HG03432 (cell line): ENCODE measurements around the gene SNTA1.
"Not testable (repeated sequence)": the region's sequence is repeated elsewhere in the genome, so short reads cannot be mapped to it uniquely, and the experiment has no call there.

Source experiments
- ATAC-seq: cut with Tn5 transposase; IDR thresholded peaks from one replicate; pipeline ENCODE4 v1.9.1; 2021; ENCODE audit warnings: mild to moderate bottlenecking, moderate library complexity; ENCODE audit not compliant: unreplicated experiment

SNTA1 gene

DNA sequence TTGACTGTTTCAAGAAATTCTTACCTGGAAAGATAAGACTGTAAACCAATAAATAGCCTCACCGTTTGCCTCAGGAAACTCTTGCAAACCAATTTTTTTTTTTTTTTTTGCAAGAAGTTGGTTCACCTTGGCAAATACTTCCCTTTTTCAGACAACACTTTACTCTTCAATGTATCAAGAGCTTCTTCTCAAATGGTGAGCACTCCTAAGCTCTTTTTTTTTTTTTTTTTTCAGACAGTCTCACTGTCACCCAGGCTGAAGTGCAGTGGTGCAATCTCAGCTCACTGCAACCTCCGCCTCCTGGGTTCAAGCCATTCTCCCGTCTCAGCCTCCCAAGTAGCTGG is 22.7 kb upstream of the SNTA1 start:
- ATAC-seq = no peak

DNA sequence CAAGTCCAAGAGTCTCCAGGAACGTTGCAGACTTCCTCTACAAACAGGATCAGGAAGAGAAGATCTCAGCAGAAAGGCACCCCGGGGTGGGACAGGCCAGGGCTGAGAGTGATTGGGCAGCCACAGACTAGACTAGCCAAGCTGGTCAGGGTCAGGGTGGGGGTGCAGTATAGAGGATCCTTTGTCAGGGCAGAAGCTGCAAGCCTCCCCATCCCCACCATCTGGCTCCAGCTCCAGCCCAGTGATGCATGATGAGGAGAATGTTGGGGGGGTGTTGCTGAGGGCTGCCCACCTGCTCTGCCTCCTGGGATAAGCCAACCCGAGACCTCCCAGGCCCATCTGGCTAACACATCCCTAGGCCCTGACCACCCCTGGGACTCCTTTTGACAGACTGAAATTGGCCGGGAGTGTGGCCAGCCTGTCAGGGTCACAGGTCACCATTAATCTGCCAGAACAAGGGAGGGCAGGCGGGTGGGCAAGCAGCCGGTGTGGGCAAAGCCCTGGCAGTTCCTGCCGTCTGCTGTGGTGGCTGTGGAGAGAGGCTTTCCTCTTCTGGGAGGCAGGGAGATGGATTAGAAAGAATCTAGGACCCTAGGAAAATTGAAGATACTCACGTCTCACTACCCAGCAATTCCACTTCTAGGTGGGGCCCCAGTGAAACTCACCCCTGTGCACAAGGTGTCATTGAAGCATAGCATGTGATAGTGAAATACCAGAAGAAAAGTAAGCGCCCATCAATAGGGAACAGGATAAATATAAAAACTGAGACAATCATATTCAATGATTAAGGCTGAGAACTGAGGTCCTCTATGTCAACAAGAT is 22.1 kb upstream of the SNTA1 start:
- ATAC-seq = no peak

DNA sequence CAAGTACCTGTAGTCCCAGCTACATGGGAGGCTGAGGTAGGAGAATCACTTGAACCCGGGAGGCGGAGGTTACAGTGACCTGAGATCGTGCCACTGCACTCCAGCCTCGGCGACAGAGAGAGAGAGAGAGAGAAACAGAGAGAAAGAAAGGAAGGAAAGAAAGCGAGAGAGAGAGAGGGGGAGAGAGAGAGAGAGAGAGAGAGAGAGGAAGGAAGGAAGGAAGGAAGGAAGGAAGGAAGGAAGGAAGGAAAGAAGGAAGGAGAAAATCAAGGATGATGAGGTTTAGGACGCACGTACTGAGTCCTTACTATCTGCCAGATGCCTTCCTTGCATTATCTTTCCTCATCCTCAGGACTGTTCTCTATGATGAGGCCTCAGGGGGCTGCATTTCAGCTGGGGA is 21.2 kb upstream of the SNTA1 start:
- not testable (repeated sequence) for ATAC-seq

DNA sequence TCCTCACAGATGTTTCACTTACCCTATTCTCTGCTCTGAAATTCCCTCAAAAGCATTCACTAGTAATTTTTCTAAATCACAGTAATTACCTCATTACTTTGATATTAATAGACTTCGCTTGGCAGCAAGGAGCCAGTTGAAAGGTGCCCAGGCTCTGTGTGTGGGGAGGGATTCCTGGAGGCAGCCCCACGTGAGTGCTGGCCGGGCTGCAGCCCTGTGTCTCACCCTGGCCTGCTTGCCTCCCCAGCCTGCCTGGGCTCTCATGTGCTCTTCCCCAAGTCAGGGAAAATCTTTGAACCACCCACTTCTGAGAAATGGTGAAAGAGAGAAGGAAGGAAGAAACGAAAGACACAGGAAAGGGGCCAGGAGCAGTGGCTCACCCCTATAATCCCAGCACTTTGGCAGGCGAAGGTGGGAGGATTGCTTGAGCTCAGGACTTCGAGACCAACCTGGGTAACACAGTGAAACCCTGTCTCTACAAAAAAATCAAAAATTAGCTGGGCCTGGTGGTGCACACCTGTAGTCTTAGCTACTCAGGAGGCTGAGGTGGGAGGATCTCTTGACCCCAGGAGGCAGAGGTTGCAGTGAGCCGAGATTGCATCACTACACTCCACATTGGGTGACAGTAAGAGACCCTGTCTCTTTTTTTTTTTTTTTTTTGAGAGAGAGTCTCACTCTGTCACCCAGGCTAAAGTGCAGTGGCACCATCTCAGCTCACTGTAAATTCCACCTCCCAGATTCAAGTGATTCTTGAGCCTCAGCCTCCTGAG is 20.0 kb upstream of the SNTA1 start:
- no peak for ATAC-seq

DNA sequence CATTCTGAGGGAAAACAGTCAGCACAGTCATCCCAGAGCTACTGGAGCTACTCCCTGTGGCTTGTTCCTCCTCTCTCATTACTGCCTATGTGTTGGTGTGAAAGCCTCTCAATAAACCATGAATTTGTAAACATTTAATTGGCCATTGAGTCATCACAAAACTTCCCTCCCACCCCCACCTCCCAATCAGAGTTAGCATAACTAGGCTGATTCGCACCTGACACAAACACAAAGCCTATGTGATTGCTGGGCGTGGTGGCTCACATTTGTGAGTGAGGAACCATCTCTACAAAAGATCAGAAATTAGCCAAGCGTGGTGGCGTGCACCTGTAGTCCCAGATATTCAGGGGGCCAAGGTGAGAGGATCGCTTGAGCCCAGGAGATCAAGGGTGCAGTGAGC is 17.1 kb upstream of the SNTA1 start:
- ATAC-seq = no peak

DNA sequence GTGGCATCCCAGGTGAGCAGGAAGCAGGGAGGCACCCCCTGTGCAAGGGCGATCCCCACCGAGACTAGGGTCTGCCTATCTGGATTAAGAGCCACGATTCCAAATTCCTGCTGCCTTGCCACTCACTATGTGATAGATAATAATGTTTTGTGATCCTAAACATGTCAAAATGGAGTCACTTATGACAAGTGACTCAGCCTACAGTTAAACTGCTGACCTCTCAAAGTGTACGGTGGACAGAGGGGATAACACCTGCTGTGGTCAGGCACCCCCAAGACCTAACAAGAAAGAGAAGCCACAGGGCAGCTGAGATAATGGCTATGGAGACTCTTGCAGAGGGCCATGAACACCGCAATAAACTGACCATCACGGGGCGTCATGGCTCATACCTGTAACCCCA is 16.0 kb upstream of the SNTA1 start:
- ATAC-seq = no peak

DNA sequence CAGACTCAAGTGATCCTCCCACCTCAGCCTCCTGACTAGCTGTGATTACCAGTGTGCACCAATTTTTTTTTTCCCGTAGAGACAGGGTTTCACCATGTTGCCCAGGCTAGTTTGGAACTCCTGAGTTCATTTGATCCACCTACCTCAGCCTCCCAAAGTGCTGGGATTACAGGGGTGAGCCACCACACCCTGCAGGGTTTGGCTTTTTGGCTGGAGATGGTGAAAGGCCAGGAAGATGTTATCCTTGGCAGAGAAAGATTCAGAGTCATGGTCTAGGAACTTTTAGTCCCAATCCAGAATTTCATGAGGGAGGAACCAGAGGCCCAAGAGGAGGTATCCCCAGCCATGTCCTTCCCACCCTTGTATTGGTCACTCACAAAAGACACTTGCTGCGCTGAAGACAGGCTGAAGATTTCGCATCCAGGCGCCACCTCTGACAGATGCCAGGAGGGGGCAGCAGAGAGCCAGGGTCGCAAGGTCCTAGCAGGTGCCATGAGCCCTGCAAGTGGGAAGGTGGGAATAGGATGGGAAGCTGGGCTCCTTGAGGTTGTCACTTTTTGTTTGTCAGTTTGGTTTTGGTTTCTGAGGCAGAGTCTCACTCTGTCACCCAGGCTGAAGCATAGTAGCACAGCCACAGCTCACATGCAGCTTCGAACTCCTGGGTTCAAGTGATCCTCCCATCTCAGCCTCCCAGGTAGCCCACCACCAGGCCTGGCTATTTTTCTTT is 13.5 kb upstream of the SNTA1 start:
- not testable (repeated sequence) for ATAC-seq

DNA sequence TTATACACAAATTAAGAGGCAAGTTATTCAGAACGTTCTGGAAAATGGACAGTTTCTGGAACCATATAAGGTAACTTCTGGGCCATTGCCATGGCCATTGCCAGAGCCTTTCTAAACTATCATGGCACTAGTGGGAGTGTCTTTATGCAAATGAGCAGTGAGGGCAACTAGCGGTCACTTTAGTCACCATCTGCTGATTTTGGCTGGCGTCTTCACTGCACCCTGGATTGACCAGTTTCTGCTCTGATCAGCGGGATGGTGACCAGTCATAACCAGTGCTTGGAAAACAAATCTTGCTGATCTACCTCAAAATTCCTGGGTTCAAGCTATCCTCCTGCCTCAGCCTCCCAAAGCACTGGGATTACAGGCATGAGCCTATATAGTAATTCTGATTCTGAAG is 7.3 kb upstream of the SNTA1 start:
- no peak for ATAC-seq

DNA sequence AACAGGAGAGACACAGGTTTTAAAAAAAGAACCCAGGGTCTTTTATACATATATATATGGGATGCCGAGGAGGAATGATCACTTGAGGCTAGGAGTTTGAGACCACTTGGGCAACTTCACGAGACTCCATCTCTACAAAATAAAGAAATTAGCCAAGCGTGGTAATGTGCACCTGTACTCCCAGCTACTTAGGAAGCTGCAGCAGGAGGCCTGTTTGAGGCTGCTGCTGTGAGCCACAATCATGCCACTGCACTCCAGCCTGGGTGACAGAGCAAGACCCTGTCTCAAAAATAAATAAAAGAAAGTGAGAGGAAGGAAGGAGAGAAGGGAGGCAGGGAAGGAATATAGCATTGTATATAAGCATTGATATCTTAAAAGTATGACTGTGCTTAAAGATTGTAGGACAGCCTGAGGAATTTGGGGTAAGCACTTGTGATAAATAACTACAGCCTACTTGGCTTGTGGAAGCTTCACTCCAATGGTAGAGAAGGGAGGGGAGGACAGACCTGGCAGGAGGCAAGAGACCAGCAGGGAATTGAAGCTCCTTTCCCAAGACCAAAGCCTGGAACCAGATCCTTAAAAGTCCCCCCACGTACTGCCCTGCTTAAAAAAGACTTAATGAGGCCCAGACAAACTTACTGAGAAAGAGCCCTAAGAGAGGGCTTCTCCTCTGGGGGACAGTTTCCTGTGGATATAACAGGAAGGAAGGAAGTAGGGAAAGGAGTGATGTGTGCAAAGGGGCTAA is 2.5 kb upstream of the SNTA1 start:
- ATAC-seq = no peak

DNA sequence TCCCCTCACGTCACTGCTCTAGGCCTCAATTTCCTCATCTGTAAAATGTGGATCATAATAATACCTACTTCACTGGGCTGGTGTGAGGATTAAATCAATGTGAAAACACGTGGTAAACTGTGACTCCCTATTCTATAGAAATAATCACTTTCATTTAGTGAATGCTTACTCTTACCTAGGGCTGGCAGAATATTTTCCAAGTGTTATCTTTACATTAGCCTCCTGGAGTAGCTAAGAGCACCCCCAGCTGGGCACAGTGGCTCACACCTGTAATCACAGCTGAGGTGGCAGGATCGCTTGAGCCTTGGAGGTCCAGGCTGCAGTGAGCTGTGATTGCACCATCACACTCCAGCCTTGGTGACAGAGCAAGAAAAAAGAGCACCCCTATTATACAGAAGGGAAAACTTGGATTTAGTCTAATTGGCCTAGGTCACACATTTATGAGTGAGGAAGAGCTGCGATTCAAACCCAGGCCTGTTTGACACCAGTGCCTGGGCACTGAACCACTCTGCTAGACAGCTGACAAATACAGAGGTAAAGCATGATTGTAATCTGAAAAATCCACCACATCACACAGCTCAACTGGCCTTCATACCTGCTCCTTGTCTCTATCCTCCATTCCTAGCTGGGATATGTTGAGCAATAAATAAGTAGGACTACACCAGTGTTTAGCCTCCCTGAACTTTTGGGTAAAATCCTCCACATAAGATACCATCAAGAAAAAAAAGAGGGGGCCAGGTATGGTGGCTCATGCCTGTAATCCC is 1.4 kb upstream of the SNTA1 start:
- no peak for ATAC-seq

DNA sequence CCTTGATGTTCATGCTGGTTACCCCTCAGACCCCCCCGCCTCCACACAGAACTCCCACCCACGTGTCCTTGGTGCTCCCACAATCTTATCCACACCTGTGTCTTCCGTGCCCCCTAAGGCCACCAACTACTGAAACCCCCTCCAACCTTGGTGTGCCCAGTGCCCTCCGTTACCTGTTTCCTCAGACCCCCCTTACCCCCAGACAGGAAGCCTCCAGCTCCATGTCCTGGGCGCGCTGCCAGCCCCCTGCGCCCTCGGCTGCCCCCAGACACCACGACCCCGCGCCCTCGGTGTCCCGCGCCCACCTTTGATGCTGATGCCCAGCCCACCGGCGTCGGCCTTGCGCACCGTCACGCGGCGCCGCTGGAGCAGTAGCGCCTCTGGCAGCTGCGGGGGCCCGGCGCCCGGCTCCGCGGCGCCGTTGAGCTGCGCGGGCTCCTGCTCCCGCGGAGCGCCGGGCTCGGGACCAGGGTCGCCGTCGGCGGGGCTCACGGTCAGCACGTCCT is 504 bp downstream of the SNTA1 start:
- peak; percentile 11 for ATAC-seq

DNA sequence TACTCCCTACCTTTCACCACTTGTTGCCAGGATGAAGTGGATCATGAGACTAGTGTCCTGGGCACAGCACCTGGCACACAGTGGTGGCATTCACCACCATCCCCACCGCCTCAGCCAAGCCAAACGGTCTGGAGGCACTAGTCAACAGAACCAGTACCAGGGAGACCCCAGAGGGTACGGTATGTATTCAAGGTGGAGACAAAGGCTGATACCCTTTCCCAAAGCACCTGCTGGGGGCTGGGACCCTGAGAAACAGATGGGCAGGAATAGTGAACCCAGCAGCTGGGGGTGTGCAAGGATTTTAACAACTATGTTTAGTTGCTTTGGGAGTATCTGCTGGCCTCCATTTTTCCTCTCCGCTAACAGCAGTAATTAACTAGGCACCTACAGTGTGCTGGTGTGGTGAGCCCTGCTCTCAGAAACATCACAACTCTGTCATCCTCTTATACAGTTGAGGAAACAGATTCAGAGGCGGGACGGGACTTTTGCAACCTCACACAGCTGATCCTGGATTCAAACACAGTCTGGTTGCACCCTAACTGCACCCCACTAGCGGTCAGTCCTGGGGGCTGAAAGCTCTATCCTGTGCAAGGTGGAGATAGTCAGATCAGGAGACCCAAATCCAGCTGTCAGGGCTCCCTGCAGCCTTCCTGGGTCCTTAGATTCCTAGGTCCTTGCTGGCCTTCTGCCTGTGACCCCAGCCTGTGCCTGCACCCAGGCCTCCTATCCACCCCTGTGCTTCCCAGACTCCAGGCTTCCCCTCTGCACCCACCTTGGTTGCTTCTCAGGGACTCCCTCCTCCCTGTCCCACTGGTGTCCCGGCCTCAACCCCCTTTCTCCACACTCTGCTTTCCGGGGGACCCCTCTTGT is 1.2 kb downstream of the SNTA1 start:
- ATAC-seq = no peak

DNA sequence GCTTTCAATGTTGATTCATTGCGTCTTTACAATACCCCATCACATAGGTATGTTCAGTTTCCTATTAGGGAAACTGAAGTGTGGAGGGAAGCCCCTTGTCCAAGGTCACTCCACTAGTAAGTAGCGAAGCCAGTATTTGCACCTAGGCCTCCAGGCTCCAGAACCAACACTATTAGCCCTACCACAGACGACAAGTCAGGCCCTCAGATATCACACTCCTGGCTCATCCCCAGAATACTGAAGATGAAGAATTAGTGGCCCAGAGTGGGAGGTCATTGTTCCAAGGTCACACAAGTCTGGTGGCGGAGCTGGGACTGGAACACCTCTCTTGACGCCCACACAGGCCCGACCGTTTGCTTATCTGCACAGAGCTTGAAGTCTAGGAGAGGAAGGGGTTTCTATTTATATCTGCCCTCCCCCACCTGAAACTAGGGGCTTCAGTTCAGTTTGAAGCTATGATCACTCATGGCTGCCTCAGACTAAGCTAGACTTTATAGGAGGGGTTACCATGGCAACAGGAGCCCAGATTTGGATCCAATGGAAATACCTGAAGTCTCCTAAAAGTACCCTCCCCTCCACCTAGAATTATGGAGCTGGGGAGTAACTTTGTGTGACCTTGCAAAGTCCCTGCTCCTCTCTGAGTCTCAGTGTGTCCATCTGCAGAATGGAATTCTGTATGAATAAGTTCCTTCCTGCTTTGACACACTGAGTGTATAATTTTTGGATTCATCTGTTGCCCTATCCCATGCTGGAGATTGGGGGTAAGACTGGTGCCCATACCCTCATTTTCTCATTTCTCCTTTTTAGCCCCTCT is 2.2 kb downstream of the SNTA1 start:
- ATAC-seq = no peak

DNA sequence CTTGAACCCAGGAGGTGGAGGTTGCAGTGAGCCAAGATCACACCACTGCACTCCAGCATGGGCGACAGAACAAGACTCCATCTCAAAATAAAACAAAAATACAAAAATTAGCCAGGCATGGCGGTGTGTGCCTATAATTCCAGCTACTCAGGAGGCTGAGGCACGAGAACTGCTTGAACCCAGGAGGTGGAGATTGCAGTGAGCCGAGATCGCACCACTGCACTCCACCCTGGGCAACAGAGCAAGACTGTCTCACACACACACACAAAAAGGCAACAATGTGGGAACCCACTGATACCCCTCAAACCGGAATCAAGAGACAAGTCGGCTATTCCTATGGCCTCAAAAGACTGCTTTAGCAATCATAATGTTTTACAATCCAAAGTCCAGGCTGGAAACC is 3.0 kb downstream of the SNTA1 start:
- not testable (repeated sequence) for ATAC-seq

DNA sequence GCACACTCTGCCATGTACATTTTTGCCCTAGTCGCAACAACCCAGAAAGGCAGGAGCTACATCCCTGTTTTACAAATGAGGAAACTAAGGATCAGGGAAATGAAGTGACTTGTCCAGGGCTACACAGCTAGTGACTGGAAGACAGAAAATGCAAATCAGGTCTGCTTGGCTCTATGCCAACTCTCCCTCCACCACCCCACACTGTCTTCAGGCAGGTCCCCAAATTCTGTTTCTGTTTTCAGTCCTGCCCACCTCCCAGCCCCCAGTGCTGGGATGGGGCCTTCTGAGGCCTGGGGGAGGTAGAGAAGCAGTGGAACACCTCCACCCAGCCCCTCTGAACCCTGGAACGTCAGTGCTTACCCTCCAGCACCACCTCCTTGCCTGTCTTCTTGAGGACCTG is 5.1 kb downstream of the SNTA1 start:
- ATAC-seq = no peak

DNA sequence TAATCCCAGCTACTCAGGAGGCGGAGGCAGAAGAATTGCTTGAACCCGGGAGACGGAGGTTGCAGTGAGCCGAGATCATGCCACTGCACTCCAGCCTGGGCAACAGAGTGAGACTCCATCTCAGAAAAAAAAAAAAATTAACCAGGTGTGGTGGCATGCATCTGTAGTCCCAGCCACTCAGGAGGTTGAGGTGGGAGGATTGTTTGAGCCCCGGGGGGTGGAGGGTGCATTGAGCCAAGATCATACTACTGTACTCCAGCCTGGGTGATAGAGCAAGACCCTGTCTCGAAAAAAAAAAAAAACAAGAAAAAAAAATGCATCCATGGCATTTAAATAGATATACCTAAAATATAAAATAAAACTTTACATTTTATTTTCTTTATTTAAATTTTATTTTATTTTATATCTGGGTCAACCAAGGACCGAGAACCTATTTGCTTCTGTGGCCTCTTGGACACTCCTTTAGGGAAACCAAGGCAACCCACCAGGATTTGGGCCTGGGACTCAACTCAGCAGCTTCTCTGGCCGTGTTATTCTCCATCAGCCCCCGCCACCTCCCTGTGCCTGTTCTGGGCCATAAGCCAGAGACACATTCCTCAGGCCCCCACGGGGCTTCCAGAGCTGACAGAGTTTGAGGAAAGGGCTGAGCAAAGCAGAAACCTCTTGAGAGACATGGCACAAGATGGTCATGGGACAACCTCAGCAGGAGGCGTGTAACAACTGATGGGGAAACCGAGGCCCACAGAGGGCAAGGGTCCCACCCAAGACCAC is 6.2 kb downstream of the SNTA1 start:
- no peak for ATAC-seq

DNA sequence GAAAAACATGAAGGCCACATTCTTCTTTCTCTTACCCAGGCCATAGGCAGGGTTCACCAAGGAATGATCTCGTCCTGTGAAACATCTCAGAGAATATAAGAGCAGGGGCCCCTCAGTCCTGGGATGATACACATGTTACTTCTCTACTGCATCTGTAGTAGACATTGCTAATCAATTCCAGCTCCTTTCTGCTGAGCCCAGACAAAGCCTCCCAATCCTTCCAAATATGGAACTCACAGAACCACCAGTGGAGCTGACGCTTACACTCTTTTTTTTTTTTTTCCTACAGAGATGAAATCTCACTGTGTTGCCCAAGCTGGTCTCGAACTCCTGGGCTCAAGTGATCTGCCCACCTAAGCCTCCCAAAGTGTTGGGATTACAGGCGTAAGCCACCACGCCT is 9.1 kb downstream of the SNTA1 start:
- ATAC-seq = no peak
